RWPE2 (cell line): Measurements from ENCODE around the gene MORF4L1.

Experiments
- ATAC-seq: fragments of 200-7000 bp; cut with Tn5 transposase; 3 replicates; pipeline ENCODE4 v1.9.1; 2021; ENCODE audit warnings: low read depth
- DNase-seq: peaks from one replicate; pipeline ENCODE4 v3.0.0-alpha.2; 2020; ENCODE audit warnings: low spot score
- H3K27ac ChIP-seq: fragments of 450-650 bp; 2 replicates; pipeline ENCODE4 v1.5.1; 2017; ENCODE audit warnings: mild to moderate bottlenecking; ENCODE audit not compliant: poor library complexity, severe bottlenecking
- H3K27me3 ChIP-seq: fragments of 250-450 bp; sonication (Bioruptor Pico); 2 replicates; pipeline ENCODE4 v1.5.1; 2021; ENCODE audit warnings: mild to moderate bottlenecking, moderate library complexity; ENCODE audit not compliant: insufficient read depth, poor library complexity, severe bottlenecking
- H3K36me3 ChIP-seq: fragments of 250-450 bp; sonication (Bioruptor Pico); 2 replicates; pipeline ENCODE4 v1.5.1; 2020; ENCODE audit warnings: low read depth, mild to moderate bottlenecking, moderate library complexity
- H3K4me1 ChIP-seq: fragments of 250-450 bp; sonication (Bioruptor Pico); 2 replicates; pipeline ENCODE4 v1.5.1; 2021; ENCODE audit warnings: mild to moderate bottlenecking, moderate library complexity; ENCODE audit not compliant: insufficient read depth, poor library complexity, severe bottlenecking
- H3K4me3 ChIP-seq: fragments of 250-450 bp; sonication (Bioruptor Pico); 2 replicates; pipeline ENCODE4 v1.5.1; 2021; ENCODE audit warnings: mild to moderate bottlenecking, moderate library complexity; ENCODE audit not compliant: severe bottlenecking
- H3K9me3 ChIP-seq: fragments of 250-450 bp; sonication (Bioruptor Pico); 2 replicates; pipeline ENCODE4 v1.5.1; 2021; ENCODE audit warnings: mild to moderate bottlenecking, moderate library complexity; ENCODE audit not compliant: severe bottlenecking
- CTCF ChIP-seq: fragments of 450-650 bp; IDR thresholded peaks from one replicate; pipeline ENCODE4 v1.5.1; 2017; ENCODE audit warnings: mild to moderate bottlenecking, moderate library complexity; ENCODE audit not compliant: poor library complexity, severe bottlenecking

Gene MORF4L1

GRCh38 chr15:78942741-78943140, 70.1 kb downstream of the MORF4L1 start:
- Histone ChIP-seq H3K27me3 (no peaks in the 10 kb centered on the region), H3K27ac (no peak overlapping the region), H3K4me1 (no peaks in the 10 kb centered on the region), H3K36me3 (0 out of 2 replicates have a peak, but pooled peaks cover 6% of the 10 kb centered on the region), H3K9me3 (no peaks in the 10 kb centered on the region), H3K4me3 (no peak overlapping the region)
- TF ChIP-seq CTCF, result no peak
- no peak for ATAC-seq
- DNase-seq, result no peak

DNA sequence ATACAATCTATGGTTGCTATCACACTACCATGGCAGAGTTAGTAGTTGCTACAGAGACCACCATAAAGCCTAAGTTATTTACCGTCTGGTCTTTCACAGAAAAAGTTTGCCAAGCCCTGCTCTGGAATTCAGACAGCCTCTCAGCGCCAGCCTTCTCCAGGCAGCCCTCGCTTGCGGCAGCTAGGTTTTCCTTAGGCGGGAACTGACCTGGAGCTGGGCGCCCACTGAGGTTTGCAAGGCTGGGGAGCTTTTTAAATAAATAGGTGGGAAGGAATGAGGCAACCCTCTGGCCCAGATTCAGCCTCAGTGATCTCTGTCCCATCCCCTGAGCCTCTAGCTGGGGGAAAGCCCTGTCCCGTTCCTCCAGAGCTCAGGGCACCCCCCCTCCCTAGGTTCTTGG, 71.0 kb downstream of the MORF4L1 start:
- 0 out of 2 replicates have a peak, but pooled peaks cover 3% of the 10 kb centered on the region for H3K36me3 ChIP-seq
- ATAC-seq, result no peak

DNA sequence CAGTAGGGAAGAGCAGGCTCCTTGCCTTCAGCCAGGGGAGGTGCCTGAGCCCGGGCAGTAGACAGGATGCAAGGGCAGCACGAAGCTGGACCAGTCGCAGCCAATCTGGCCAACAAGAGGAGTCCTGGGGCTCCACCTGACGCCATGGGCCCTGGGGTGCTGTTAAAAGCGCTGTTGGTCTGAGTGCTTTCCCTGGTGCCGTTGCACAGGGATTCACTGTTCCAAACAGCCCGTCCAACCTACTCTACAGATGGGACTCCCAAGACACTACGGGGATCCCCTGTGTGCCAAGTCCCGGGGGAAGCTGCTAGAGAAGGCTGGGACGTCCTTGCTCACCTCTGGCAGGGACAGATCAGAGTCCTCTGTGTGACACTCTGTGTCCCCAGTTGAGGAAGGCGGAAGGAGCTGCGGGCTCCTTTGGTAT, 71.5 kb downstream of the MORF4L1 start:
- TF ChIP-seq CTCF, result no peak
- Histone ChIP-seq H3K4me3 (peak overlapping the region; percentile 41), H3K4me1 (no peaks in the 10 kb centered on the region), H3K36me3 (no peaks in the 10 kb centered on the region), H3K27ac (no peak overlapping the region), H3K27me3 (no peaks in the 10 kb centered on the region), H3K9me3 (no peaks in the 10 kb centered on the region)
- DNase-seq, result no peak
- peak; percentile 40 for ATAC-seq

More for the DNA sequence above, 71.0 kb downstream of the MORF4L1 start:
- Histone ChIP-seq H3K27me3 (no peaks in the 10 kb centered on the region), H3K9me3 (no peaks in the 10 kb centered on the region), H3K4me1 (no peaks in the 10 kb centered on the region), H3K27ac (no peak overlapping the region), H3K4me3 (no peak overlapping the region)
- no peak for DNase-seq
- TF ChIP-seq CTCF, result no peak

DNA sequence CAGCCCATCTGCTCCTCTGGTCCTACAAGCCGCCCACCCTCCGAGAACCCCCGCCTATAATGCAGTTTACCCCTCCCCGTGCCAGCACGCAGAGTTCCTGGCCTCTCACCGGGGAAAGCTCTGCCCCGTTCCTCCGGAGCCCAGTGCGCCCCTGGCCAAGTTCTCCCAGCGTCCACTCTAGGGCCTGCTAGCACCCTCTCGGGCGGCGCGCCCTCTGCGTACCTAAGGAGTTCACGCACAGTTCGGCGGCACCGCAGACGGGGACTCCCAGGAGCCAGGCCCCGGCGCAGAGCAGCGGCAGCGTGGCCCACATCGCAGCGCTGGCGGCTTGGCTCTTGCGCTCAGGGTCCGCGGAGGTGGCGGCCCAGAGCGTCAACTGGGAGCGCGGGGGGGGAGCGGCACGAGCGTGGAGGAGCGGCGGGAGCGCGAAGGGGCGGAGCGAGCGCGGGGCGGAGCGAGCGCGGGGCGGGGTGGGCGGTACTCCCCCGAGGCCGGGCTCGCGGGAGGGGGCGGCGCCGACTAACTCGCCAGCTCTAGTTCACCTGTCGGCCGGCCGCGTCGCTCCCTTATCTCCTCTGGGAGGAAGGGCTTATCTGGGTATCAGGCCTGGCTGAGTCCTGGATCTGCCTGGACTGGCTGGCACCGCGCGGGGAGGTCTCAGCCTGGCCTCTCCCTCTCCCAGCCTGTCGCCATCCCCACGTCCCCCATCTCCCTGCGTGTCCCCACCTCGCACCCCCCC, 72.1 kb downstream of the MORF4L1 start, which contains the start of gene CTSH:
Gene CTSH (minus strand): TSS at position 378 of the 739 bp plus-strand sequence. CDS start 65 bp downstream, at position 313.
- peak; percentile 78 for ATAC-seq
- no peak for TF ChIP-seq CTCF

DNA sequence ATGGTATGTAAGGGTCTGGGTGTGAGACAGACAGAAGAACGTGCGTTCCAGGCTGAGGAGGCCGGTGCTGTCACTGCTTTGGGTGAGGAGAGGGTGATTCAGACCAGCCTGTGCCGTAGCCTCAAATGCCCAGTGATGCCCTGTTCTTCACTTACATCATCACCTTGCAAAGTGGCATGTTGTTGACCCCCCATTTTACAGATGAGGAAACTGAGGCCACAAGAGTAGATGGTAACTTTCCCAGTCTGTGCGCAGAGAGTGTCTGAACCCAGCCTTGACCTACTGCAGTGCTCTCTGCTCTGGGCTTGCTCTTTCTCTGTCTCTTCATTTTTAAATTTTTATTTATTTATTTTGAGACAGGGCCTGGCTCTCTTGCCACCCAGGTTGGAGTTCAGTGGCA, 73.8 kb downstream of the MORF4L1 start:
- no peak overlapping the region for H3K27ac ChIP-seq
- no peak overlapping the region for H3K4me3 ChIP-seq
- H3K36me3 ChIP-seq, result no peaks in the 10 kb centered on the region
- peaks cover 9% of the 10 kb centered on the region for H3K4me1 ChIP-seq
- ATAC-seq (no peak), DNase-seq (no peak)
- TF ChIP-seq CTCF, result no peak
- no peaks in the 10 kb centered on the region for H3K27me3 ChIP-seq
- H3K9me3 ChIP-seq, result no peaks in the 10 kb centered on the region

More for the DNA sequence above, 72.1 kb downstream of the MORF4L1 start, which contains the start of gene CTSH:
- Histone ChIP-seq H3K27me3 (no peaks in the 10 kb centered on the region), H3K9me3 (no peaks in the 10 kb centered on the region), H3K4me1 (no peaks in the 10 kb centered on the region), H3K36me3 (no peaks in the 10 kb centered on the region), H3K27ac (no peak within 1 kb of the TSS), H3K4me3 (peak within 1 kb of the TSS; percentile 41)
- DNase-seq, result no peak
